ENCODE results near the gene CHD9NB.
"Not testable (repeated sequence)": the region's sequence is repeated elsewhere in the genome, so short reads cannot be mapped to it uniquely, and the experiment has no call there.

Gene CHD9NB

DNA sequence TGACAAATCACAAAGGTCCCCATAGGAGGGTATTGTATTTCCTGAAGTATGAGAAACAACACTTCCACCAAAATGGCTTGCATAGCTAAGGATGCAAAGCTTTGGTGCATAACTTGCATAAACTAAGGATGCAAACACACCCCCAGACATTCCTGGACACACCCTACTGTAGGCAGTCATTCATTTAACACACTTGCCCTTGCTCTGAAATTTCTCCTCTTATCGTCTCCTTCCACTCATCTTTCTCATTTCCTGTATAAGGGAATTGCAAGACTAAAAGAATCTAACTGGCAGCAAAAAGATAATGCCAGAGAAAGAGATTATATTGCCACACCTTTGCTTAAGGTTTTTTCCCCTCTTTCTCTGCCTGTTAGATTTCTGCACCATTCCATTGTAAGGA is 30.4 kb upstream of the CHD9NB start:
- DNase-seq, result no peak

DNA sequence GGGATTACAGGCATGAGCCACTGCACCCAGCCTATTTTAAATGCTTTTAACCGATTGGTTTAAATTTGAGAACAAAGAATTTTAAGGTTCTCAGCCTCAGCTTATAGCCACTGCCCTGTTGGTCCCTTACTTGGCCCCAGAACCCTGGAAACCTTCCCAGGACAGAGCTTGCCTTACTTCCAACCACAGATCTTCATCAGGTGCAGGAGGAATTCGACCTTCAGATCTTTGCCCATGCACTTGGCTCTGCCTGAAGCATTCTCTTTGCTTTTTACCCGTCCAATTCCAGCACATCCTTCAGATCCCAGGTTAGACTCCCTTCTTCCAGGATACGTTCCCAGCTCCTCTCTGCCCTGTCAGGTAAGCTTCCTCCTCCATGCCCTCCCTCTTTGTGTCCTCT is 29.8 kb upstream of the CHD9NB start:
- DNase-seq, result no peak

DNA sequence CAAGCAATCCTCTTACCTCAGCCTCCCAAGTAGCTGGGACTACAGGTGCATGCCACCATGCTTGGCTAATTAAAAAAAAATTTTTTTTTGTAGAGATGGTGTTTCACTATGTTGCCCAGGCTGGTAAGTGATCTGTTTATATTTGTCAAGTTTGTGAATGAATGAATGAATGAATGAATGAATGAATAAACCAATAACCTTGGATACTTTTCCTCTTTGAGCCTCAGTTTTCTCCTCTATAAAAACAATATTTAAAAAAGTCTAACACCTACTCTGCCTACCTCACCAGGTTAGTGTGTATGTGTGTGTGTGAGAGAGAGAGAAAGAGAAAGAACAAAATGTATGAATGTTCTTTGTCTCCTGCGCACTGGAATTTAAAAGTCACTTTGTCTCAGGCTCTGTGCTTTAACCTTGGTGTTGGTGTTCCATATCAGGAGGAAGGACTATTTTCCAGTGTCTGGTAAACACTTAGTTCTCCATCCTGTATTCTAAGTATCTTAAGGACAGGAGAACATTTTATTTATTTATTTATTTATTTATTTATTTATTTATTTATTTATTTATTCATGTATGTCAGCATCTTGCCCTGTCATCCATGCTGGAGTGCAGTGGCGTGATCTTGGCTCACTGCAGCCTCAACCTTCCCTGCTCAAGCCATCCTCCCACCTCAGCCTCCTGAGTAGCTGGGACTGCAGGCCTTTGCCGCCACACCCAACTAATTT is 29.1 kb upstream of the CHD9NB start:
- no peak for DNase-seq

DNA sequence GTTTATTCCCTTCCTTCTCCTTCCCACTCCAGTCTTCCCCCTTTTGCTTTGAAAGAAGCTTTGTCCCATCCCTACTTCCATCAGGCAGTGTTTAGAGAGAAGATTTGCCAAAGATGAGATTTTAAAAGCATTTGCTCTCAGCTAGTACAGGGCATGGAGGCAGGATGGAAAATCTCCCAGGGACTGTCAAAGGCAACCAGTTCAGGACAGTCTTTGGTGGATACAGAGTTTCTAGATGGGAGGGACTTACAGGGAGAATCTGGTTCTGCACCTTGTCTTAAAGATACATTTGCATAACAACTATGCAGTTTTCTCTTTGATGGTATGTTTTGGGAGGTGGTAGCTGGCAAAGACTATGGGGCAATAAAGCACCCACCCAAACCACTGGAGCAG is 28.3 kb upstream of the CHD9NB start:
- no peak for DNase-seq

DNA sequence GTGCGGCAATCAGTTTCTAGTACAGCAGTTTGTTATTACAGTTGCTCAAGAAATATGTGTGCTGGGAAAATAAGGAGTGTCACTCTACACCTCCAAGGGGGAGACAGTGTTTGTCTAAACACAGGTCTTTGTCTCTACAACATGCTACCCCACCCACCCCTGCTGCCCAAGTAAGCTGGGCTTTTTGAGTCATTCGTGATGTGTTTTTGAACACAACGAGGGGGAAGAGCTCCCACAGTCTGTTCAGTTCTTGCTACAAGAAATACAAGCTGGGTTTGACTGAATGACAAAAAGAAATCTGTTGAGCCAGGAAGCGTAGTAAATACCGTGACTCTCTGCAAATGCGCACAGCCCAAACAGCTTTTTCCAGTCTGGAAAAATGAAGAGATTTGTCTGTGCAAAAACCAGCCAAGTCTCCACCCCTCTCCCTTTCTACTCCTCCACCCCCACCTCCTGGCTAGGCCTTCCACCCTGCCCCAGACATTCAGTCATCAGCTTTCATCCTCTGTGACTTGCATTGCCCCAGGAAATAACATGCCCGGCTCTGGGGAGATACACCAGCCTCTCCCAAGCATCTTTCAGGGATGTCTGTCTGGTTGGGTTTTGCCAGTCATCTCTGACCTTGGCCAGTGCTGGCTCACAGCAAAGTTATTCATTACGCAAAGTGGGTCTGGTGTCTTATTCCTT is 27.8 kb upstream of the CHD9NB start:
- no peak for DNase-seq

DNA sequence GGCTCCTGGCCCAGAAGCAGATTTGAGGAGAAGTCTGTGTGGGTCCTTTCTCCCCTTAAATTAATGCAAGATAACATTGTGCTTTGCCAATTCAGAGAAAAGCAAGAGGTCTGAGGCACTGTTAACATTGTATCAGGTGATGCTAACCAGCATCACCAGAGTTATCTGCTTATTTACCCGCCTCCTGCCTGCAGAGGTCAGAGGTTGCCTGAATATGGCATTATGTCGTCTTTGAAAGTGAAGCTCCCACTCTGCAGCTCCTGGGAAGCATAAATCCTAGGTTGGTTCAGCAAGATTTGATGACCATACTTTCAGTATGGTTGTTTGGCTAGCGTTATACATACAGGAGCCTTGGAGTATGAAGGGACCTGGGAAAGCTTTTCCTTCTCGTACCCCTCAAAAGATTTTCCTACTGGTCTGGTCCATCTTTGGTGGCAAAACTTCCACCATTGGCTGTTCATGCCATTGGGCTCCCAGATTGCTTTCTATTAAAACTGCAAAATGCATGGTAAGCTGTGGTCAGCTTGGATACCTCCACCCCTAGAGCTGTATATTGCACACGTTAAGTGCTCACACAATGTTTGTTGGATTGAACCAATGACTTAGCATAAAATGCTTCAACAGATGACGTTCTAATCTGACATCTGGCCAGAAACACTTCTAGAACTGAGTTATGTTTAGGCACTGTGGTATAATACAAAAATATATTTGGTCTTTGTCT is 26.2 kb upstream of the CHD9NB start:
- no peak for DNase-seq

- DNase-seq, result no peak
Observed at GRCh38 chr16:53078247-53078646, 25.6 kb upstream of the CHD9NB start.

GRCh38 chr16:53075461-53075860 is 22.8 kb upstream of the CHD9NB start:
- DNase-seq, result not testable (repeated sequence)

DNA sequence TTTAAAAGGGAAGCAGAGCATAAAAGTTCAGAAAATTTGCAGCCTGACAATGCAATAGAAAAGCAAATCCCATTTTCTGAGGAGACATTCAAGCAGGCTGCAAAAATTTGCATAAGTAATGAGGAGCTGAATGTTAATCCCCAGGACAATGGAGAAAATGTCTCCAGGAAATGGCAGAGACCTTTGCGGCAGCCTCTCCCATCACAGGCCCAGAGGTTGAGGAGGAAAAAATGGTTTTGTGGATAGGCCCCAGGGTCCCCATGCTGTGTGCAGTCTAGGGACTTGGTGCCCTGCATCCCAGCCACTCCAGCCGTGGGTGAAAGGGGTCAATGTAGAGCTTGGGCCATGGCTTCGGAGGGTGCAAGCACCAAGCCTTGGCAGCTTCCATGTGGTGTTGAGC is 21.6 kb upstream of the CHD9NB start:
- DNase-seq, result not testable (repeated sequence)

- no peak for DNase-seq
Observed at GRCh38 chr16:53073022-53073421, 20.3 kb upstream of the CHD9NB start.

DNA sequence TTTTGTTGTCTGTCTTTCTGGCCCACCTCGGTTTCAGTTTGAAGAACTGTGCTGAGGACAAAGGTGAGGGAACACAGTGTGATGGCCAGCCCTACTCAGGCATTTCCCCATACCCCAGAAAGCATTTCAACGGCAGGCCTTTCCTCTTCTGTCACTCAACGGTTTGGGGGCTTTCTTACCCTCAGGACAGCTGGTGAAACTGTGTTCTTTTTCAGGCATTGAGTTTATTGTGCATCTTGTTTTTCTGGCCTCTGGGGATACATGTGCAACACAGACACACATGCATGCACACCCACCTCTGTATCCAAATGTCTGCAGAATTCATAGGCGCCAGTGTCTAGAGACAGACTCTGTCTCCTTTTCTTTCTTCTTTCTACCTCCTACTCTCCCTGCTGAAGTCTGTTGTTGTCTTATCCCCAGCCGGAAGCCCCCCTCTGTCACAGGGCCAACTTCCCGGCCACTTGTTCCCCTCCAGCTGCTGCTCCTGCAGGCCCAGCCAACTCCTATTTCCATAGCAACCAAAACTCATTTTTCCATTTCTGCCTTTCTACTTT is 19.1 kb upstream of the CHD9NB start:
- no peak for DNase-seq

DNA sequence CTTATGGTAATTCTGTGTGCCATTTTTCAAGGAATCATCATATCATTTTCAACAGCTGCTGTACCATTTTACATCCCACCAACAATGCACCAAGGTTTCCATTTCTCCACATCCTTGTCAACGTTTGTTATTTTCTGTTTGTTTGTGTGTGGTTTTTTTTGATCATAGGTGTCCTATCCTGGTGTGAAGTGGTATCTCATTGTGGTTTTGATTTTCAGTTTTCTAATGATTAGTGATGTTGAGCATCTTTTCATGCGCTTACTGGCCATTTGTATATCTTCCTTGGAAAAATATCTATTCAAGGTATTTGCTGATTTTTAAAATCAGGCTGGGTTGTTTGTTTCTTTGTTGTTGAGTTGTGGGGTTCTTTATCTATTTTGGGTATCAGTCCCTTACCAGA is 17.1 kb upstream of the CHD9NB start:
- DNase-seq, result no peak

GRCh38 chr16:53068423-53068833 is 15.7 kb upstream of the CHD9NB start:
- no peak for DNase-seq

DNA sequence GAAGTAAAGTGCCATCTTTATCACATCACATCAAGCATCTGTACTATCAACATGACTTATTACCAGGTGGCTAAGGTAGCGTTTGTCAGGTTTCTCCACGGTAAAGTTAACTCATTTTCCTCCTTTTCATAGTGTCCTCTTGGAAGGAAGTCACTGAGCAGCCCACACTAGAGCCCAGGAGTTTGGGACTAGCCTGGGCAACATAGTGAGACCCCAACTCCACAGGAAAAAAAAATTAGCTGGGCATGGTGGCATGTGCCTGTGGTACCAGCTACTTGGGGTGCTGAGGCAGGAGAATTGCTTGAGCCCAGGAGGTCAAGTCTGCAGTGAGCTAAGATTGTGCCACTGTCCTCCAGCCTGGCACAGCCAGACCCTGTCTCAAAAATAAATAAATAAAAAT is 15.0 kb upstream of the CHD9NB start:
- no peak for DNase-seq

GRCh38 chr16:53065461-53066061 is 12.9 kb upstream of the CHD9NB start:
- DNase-seq, result no peak

DNA sequence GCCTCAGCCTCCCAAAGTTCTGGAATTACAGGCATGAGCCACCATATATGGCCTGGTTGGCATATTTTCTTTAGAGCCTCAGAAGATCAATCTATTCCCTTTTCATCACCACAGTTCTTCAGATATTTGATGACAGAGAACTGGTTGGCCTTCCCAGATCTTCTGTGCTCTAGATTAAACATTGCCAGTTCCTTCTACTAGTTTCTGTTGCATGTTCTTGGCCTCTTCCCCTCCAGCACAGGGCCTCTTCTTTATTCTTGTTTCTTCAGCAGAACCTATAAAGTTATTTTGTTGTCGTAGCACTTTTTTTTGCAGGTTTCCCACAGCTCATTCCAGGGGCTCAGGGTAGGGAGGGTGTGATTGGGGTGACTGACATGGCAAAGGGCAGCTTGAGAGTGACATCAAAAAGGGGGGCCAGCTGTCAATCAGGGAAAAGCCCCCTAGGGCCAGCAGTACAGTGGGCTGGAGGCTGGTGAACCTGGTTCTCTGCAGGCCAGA is 11.4 kb upstream of the CHD9NB start:
- DNase-seq, result no peak

DNA sequence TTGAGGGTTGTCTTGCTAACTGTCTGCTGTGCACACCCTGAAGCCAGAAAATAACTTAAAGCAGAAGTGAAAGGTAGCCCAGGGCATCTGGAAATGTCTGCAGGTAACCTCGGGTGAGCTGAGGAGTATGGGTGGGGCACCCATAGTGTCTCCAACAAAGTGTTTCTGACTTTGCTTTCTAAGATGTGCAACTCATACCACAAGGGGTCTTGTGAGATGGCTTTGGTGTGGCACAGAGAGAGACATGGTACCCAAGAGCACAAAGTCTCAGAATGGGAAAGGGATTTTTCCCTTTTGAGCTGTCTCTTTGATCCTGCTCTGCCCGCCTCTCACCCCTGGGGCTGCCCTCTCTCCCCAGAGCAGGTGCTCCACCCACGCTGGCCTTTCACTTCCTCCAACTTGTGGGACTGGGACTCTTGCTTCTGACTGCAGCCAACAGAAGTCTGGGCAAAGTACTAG is 9.0 kb upstream of the CHD9NB start:
- peak; percentile 50 for DNase-seq

GRCh38 chr16:53061256-53061655 is 8.6 kb upstream of the CHD9NB start:
- DNase-seq, result no peak

- DNase-seq, result no peak
Observed at GRCh38 chr16:53059672-53060071, 7.0 kb upstream of the CHD9NB start.

- no peak for DNase-seq
Observed at GRCh38 chr16:53058882-53059281, 6.2 kb upstream of the CHD9NB start.

DNA sequence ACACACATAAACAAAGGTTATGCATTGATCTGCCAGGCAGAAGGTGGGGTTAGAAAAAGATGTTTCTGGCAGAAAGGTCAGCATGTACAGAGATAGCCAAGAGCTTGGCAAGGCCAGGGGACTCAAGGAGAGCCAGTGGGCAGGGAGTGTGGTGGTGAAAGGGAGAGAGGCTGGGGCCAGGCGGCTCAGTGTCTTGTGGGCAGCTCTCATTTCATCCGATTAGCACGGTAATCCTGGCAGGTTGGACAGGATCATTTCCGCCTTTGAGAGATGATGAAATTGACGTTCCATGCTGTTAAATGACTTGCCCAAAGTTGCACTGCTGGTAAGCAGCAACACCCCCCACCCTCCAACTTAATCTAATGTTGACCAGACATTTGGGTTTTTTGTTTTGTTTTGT is 5.7 kb upstream of the CHD9NB start:
- DNase-seq, result no peak

GRCh38 chr16:53057658-53058057 is 5.0 kb upstream of the CHD9NB start:
- DNase-seq, result no peak

GRCh38 chr16:53056392-53056881 is 3.7 kb upstream of the CHD9NB start:
- no peak for DNase-seq

Data from activated CD4-positive, alpha-beta T cell treated with anti-CD3 and anti-CD28 coated beads, Interleukin-2, Interleukin-6, amounts not matched to agents 100 ng/mL and 50 ng/mL, durations not matched to agents 16 hours and 8 hours (primary cell).